Measurements from ENCODE around the gene GPR25.

Gene GPR25

GRCh38 chr1:200875416-200875815 is 2.6 kb downstream of the GPR25 start:
- no peak overlapping the region for H3K4me3 ChIP-seq (ENCODE audit: low read depth, low read length)
- DNase-seq (ENCODE audit: low read depth) = no peak
- TF ChIP-seq MAX (IDR thresholded peaks at IDR 0.05; ENCODE audit: low read depth, low read length) = no peak
- no peak for TF ChIP-seq POLR2A (IDR thresholded peaks at IDR 0.05; ENCODE audit: extremely low read depth, insufficient read length)
- TF ChIP-seq, protein P1, sequence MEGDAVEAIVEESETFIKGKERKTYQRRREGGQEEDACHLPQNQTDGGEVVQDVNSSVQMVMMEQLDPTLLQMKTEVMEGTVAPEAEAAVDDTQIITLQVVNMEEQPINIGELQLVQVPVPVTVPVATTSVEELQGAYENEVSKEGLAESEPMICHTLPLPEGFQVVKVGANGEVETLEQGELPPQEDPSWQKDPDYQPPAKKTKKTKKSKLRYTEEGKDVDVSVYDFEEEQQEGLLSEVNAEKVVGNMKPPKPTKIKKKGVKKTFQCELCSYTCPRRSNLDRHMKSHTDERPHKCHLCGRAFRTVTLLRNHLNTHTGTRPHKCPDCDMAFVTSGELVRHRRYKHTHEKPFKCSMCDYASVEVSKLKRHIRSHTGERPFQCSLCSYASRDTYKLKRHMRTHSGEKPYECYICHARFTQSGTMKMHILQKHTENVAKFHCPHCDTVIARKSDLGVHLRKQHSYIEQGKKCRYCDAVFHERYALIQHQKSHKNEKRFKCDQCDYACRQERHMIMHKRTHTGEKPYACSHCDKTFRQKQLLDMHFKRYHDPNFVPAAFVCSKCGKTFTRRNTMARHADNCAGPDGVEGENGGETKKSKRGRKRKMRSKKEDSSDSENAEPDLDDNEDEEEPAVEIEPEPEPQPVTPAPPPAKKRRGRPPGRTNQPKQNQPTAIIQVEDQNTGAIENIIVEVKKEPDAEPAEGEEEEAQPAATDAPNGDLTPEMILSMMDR (IDR thresholded peaks at IDR 0.05; ENCODE audit: low read depth, low read length) = no peak
- no peak for TF ChIP-seq MYC (IDR thresholded peaks at IDR 0.05; ENCODE audit: low read depth, low read length)

GRCh38 chr1:200877010-200877409 is 4.2 kb downstream of the GPR25 start:
- TF ChIP-seq, protein P1 (IDR thresholded peaks at IDR 0.05; ENCODE audit: low read depth, low read length) = no peak
- TF ChIP-seq POLR2A (IDR thresholded peaks at IDR 0.05; ENCODE audit: extremely low read depth, insufficient read length) (no peak), MAX (IDR thresholded peaks at IDR 0.05; ENCODE audit: low read depth, low read length) (no peak), MYC (IDR thresholded peaks at IDR 0.05; ENCODE audit: low read depth, low read length) (no peak)
- H3K4me3 ChIP-seq (ENCODE audit: low read depth, low read length) = no peak overlapping the region
- no peak for DNase-seq (ENCODE audit: low read depth)

DNA sequence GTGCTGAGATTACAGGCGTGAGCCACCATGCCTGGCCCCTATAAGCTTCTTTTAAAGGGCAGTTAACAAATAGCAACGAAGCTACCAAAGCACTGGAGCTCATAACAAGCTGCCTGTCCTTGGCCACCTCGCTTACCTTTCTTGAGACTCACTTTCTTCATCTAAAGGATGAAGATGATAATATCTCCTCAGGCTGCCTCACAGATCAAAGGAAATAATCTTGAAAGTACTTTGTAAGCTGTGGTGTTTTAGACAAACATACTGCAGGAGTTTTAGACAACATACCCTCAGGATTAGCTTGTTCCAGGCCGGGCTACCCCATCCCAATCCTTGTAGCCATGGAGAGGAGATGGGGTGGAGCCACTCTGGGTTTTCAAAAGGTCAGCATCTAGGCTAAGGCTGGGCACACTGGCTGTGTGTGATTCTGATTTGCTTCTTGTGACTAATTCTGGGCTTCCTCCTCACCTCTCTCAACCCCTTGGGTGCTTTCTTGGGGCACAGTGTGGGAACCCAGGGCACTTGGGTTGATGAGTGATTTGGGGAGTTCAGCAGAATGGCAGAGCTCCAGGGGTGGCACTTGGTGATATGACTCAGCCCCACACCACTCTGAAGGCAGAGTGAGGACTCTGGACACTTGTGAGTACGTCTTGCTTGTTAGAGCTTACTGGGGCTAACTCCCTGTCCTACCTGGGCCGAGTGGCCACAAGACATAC is 5.2 kb downstream of the GPR25 start:
- DNase-seq (ENCODE audit: low read depth) = no peak
- TF ChIP-seq MYC (IDR thresholded peaks at IDR 0.05; ENCODE audit: low read depth, low read length) (no peak), POLR2A (IDR thresholded peaks at IDR 0.05; ENCODE audit: extremely low read depth, insufficient read length) (no peak), MAX (IDR thresholded peaks at IDR 0.05; ENCODE audit: low read depth, low read length) (no peak)
- TF ChIP-seq, protein P1 (IDR thresholded peaks at IDR 0.05; ENCODE audit: low read depth, low read length) = no peak

DNA sequence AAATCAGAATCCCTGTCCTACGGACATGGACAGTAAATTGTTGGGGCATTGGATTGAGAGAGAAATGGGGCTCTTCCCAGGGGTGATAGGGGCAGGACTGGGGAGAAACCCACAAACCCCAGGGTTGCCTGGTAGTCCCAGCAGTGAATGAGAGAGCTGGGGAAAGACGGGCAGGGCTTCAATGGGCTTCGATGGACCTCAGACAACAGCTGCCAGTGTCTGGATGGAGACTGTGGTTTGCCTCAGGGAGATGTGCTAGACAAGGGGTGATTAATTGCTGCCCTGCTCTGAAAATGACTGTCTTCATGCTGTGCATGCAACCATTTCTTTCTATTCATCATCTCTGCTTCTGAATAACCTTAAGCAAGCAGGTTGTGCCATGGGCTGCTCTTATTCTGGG is 7.4 kb downstream of the GPR25 start:
- no peak overlapping the region for H3K4me3 ChIP-seq (ENCODE audit: low read depth, low read length)
- TF ChIP-seq, protein P1 (IDR thresholded peaks at IDR 0.05; ENCODE audit: low read depth, low read length) = no peak
- TF ChIP-seq POLR2A (IDR thresholded peaks at IDR 0.05; ENCODE audit: extremely low read depth, insufficient read length) (no peak), MAX (IDR thresholded peaks at IDR 0.05; ENCODE audit: low read depth, low read length) (no peak), MYC (IDR thresholded peaks at IDR 0.05; ENCODE audit: low read depth, low read length) (no peak)
- DNase-seq (ENCODE audit: low read depth) = no peak

More for the DNA sequence above, 5.2 kb downstream of the GPR25 start:
- no peak overlapping the region for H3K4me3 ChIP-seq (ENCODE audit: low read depth, low read length)

DNA sequence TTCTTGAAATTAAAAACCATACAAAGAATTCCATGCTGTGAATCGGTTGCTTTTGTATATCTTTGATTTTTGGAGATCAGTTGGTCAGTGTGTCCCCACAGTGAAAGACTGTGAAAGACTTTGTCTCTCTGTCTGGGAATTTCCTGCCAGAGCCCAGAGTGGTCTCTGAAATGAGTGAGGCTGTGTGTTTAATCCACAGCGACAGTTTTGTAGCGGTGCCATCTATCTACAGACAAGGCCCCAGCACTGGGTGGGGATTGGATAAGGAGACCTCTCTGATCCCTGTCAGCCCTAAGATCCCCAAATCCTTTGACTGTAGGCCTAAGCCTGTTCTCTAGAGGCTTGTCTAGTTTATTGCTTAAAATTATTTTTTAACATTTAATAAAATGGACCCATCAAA is 10.3 kb downstream of the GPR25 start:
- DNase-seq (ENCODE audit: low read depth) = no peak
- TF ChIP-seq, protein P1 (IDR thresholded peaks at IDR 0.05; ENCODE audit: low read depth, low read length) = no peak
- TF ChIP-seq MAX (IDR thresholded peaks at IDR 0.05; ENCODE audit: low read depth, low read length) (no peak), MYC (IDR thresholded peaks at IDR 0.05; ENCODE audit: low read depth, low read length) (no peak), POLR2A (IDR thresholded peaks at IDR 0.05; ENCODE audit: extremely low read depth, insufficient read length) (no peak)
- H3K4me3 ChIP-seq (ENCODE audit: low read depth, low read length) = no peak overlapping the region

All from NB4 (cell line).